Brain microvascular endothelial cell (primary cell): ENCODE data around the gene ZYG11B.
"Not testable (repeated sequence)": the region's sequence is repeated elsewhere in the genome, so short reads cannot be mapped to it uniquely, and the experiment has no call there.

Experiments used
- DNase-seq: peaks from one replicate; pipeline ENCODE4 v3.0.0-alpha.2; 2020
- H3K27ac ChIP-seq: fragments of 250-450 bp; sonication (Bioruptor Pico); 2 replicates; pipeline ENCODE4 v1.5.1; 2020; ENCODE audit warnings: mild to moderate bottlenecking, moderate library complexity
- H3K27me3 ChIP-seq: fragments of 250-450 bp; sonication (Bioruptor Pico); replicated peaks from 2 replicates; pipeline ENCODE4 v1.5.1; 2020; ENCODE audit warnings: mild to moderate bottlenecking
- H3K36me3 ChIP-seq: fragments of 250-450 bp; sonication (Bioruptor Pico); replicated peaks from 2 replicates; pipeline ENCODE4 v1.5.1; 2020; ENCODE audit warnings: mild to moderate bottlenecking
- H3K4me3 ChIP-seq: 2 replicates; pipeline ENCODE4 v1.5.1; 2011; ENCODE audit warnings: low read depth, mild to moderate bottlenecking, control low read depth, low read length, moderate library complexity
- CTCF ChIP-seq: IDR thresholded peaks from 2 replicates; pipeline ENCODE4 v1.5.1; 2011; ENCODE audit warnings: low read depth, mild to moderate bottlenecking, moderate library complexity, low read length, control low read depth, inconsistent platforms; ENCODE audit errors: missing control alignments
- in situ Hi-C: cut with HindIII; loops from 2 replicates; pipeline ENCODE4 v1.10.0; 2017; ENCODE audit warnings: low sequenced_read_pairs, low pct_ligation_motif_present

The ZYG11B gene

GRCh38 chr1:52706136-52706670, 20.1 kb upstream of the ZYG11B start:
- in situ Hi-C loops, result no loop called here
- Histone ChIP-seq H3K36me3 (no peaks in the 10 kb centered on the region), H3K27ac (no peak overlapping the region), H3K4me3 (no peak overlapping the region), H3K27me3 (no peaks in the 10 kb centered on the region)
- DNase-seq, result no peak
- no peak for TF ChIP-seq CTCF

DNA sequence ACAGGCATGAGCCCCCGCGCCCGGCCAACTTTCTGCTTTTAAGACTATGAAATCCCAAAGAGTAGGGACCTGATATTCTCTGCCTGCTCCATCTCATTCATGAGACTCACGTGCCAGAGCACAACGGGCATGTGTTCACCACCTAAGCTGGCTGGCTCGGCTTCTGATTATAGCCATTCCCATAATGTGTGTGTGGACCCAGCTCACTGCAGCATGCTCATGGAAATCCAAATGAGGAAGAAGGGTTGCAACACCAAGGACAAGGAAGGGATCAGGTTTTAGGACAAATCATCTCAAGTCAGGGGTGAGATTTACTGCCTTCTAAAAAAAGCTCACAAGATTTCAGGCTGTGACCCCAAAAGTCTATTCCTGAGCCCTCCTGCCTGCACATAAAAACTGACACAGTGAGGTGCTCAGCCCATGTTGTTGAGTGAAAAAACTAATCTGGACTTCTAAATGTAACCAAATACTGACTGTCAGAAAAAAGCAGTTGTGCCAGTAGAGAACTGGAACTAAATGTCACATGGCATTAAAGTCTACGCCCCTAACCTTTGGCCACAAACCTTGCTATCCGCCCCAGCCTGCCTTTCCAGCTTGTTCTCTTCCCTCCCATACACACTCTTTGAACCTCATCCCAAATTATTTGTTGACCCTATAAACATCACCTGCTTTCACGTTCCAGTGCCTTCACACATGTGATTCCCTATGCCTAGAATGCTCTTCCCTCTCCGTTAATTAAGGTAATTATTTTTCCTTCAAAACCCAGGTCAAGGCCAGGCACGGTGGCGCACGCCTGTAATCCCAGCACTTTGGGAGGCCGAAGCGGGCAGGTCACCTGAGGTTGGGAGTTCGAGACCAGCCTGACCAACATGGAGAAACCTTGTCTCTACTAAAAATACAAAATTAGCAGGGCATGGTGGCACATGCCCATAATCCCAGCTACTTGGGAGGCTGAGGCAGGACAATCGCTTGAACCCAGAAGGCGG, 19.0 kb upstream of the ZYG11B start:
- no peak overlapping the region for H3K27ac ChIP-seq
- no peaks in the 10 kb centered on the region for H3K36me3 ChIP-seq
- DNase-seq, result no peak
- TF ChIP-seq CTCF, result no peak
- H3K27me3 ChIP-seq, result no peaks in the 10 kb centered on the region
- H3K4me3 ChIP-seq, result no peak overlapping the region
- in situ Hi-C loops, result no loop called here

DNA sequence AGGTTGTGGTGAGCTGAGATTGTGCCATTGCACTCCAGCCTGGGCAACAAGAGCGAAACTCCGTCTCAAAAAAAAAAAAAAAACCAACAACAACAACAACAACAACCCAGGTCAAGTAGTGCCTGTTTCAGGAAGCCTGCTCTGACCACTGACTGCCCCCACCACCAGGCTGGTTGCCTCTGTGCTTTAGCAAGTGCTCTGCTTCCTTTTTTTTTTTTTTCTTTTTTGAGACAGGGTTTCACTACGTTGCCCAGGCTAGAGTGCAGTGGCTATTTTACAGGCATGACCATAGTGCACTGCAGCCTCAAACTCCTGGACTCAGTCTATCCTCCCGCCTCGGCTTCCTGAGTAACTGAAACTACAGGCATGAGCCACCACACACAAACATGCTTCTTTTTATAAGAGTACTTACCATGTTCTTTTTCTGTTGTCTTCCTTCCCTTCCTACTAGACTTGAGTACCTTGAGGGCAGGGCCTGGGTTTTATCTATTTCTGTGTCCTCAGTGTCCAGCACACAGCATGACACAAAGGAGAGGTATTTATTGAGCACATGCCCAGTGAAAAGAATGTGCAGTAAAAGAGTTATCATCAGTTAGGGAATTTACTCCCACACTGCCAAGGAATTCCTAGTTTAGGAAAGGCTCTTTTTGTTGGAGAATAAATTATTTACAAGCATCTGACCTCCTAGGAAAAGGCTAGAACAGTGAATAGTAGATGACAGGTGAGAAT, 18.2 kb upstream of the ZYG11B start:
- Histone ChIP-seq H3K4me3 (no peak overlapping the region), H3K27me3 (no peaks in the 10 kb centered on the region), H3K36me3 (no peaks in the 10 kb centered on the region), H3K27ac (no peak overlapping the region)
- in situ Hi-C loops, result no loop called here
- DNase-seq, result peak; percentile 54
- no peak for TF ChIP-seq CTCF

GRCh38 chr1:52709016-52709415, 17.2 kb upstream of the ZYG11B start:
- H3K27ac ChIP-seq, result no peak overlapping the region
- H3K36me3 ChIP-seq, result no peaks in the 10 kb centered on the region
- no peaks in the 10 kb centered on the region for H3K27me3 ChIP-seq
- TF ChIP-seq CTCF, result no peak
- in situ Hi-C loops, result no loop called here
- H3K4me3 ChIP-seq, result no peak overlapping the region
- no peak for DNase-seq

GRCh38 chr1:52713590-52713989, 12.7 kb upstream of the ZYG11B start:
- no peak for TF ChIP-seq CTCF
- Histone ChIP-seq H3K36me3 (no peaks in the 10 kb centered on the region), H3K27ac (no peak overlapping the region), H3K27me3 (no peaks in the 10 kb centered on the region), H3K4me3 (no peak overlapping the region)
- DNase-seq, result no peak
- in situ Hi-C loops, result no loop called here

DNA sequence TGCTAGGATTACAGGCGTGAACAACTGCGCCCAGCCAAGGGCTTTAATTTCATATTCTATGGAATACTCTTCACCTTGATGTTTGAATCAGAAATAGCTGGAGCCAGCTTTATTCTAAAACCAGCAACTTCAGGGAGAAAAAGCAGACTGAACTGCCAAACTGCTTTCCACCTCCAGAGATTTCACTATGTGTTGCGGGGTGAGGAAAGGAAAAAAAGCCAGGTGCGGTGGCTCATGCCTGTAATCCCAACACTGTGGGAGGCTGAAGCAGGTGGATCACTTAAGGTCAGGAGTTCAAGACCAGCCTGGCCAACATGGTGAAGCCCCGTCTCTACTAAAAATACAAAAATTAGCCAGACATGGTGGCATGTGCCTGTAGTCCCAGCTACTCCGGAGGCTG, 11.0 kb upstream of the ZYG11B start:
- H3K27me3 ChIP-seq, DNase-seq, H3K4me3 ChIP-seq, H3K27ac ChIP-seq, H3K36me3 ChIP-seq, in situ Hi-C loops: not testable (repeated sequence)
